A673 (cell line): Measurements from ENCODE around the gene SLC8A3.

Source experiments
- EZH2 ChIP-seq: fragments of 200-600 bp; sonication (generic); IDR thresholded peaks from 2 replicates; pipeline ENCODE4 v1.6.1; 2017; ENCODE audit warnings: borderline replicate concordance, low read depth, mild to moderate bottlenecking, mixed read lengths, antibody characterized with exemption, low read length; ENCODE audit not compliant: poor library complexity, severe bottlenecking
- TF ChIP-seq, protein P1 (sequence below): fragments of 300-800, 200-600 bp; sonication (generic); conservative IDR thresholded peaks from 2 replicates; pipeline ENCODE4 v1.5.1; 2017; ENCODE audit warnings: low read depth, mild to moderate bottlenecking, antibody characterized with exemption, low read length, moderate library complexity, mixed read lengths

DNA sequence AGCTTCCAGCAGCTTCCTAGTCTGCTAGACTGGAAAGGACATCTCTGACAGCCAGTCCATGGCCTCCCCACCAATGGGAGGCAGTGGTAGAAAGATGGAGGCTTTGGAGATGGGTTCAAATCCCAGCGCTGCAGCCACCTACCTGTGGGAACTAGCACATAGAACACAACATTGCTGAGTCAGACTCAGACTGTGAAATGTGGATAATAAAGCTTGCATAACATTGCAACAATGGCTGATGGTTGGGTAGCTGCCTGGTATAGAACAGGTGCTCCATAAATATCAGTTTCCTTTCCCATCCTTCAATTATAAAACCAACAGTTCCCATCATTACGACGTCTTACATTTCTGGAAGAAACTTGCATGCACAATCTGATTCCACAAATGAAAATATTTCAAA lies 94.6 kb downstream of the SLC8A3 start:
- TF ChIP-seq, protein P1, sequence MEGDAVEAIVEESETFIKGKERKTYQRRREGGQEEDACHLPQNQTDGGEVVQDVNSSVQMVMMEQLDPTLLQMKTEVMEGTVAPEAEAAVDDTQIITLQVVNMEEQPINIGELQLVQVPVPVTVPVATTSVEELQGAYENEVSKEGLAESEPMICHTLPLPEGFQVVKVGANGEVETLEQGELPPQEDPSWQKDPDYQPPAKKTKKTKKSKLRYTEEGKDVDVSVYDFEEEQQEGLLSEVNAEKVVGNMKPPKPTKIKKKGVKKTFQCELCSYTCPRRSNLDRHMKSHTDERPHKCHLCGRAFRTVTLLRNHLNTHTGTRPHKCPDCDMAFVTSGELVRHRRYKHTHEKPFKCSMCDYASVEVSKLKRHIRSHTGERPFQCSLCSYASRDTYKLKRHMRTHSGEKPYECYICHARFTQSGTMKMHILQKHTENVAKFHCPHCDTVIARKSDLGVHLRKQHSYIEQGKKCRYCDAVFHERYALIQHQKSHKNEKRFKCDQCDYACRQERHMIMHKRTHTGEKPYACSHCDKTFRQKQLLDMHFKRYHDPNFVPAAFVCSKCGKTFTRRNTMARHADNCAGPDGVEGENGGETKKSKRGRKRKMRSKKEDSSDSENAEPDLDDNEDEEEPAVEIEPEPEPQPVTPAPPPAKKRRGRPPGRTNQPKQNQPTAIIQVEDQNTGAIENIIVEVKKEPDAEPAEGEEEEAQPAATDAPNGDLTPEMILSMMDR, result no peak
- no peak for TF ChIP-seq EZH2
